ENCODE measurements around the gene MAP4K3.

MAP4K3 gene

GRCh38 chr2:39434233-39434897 is 2.7 kb downstream of the MAP4K3 start:
- DNase-seq (ENCODE audit: low read depth) = no peak
- H3K4me3 ChIP-seq (ENCODE audit: low read depth, low read length) = no peak overlapping the region
- no peak for TF ChIP-seq CTCF (IDR thresholded peaks at IDR 0.05; ENCODE audit: control insufficient read depth, extremely low read depth, insufficient read depth)

- TF ChIP-seq CTCF (IDR thresholded peaks at IDR 0.05; ENCODE audit: control insufficient read depth, extremely low read depth, insufficient read depth) = no peak
- DNase-seq (ENCODE audit: low read depth) = no peak
- no peak overlapping the region for H3K4me3 ChIP-seq (ENCODE audit: low read depth, low read length)
Observed at GRCh38 chr2:39433586-39434195, 3.4 kb downstream of the MAP4K3 start.

- DNase-seq (ENCODE audit: low read depth) = no peak
- no peak overlapping the region for H3K4me3 ChIP-seq (ENCODE audit: low read depth, low read length)
- TF ChIP-seq CTCF (IDR thresholded peaks at IDR 0.05; ENCODE audit: control insufficient read depth, extremely low read depth, insufficient read depth) = no peak
Observed at GRCh38 chr2:39432701-39433100, 4.4 kb downstream of the MAP4K3 start.

GRCh38 chr2:39431592-39432316 is 5.3 kb downstream of the MAP4K3 start:
- no peak for TF ChIP-seq CTCF (IDR thresholded peaks at IDR 0.05; ENCODE audit: control insufficient read depth, extremely low read depth, insufficient read depth)
- no peak for DNase-seq (ENCODE audit: low read depth)
- H3K4me3 ChIP-seq (ENCODE audit: low read depth, low read length) = no peak overlapping the region

- no peak for DNase-seq (ENCODE audit: low read depth)
- no peak for TF ChIP-seq CTCF (IDR thresholded peaks at IDR 0.05; ENCODE audit: control insufficient read depth, extremely low read depth, insufficient read depth)
- no peak overlapping the region for H3K4me3 ChIP-seq (ENCODE audit: low read depth, low read length)
Observed at GRCh38 chr2:39429746-39430145, 7.3 kb downstream of the MAP4K3 start.

- no peak for DNase-seq (ENCODE audit: low read depth)
- TF ChIP-seq CTCF (IDR thresholded peaks at IDR 0.05; ENCODE audit: control insufficient read depth, extremely low read depth, insufficient read depth) = no peak
- H3K4me3 ChIP-seq (ENCODE audit: low read depth, low read length) = no peak overlapping the region
Observed at GRCh38 chr2:39424951-39425350, 12.1 kb downstream of the MAP4K3 start.

All from LNCaP clone FGC (cell line).